NCI-H1105 treated with DMSO at 0.1 percent for 48 hours (cell line): ENCODE measurements around the gene THAP7.
A peak's percentile ranks its signal among the peaks of the same experiment; 100 is the strongest.

Experiments used
- DNase-seq: peaks from one replicate; lab custom pipeline; 2025; lab: John Stamatoyannopoulos, UW

THAP7 gene

DNA sequence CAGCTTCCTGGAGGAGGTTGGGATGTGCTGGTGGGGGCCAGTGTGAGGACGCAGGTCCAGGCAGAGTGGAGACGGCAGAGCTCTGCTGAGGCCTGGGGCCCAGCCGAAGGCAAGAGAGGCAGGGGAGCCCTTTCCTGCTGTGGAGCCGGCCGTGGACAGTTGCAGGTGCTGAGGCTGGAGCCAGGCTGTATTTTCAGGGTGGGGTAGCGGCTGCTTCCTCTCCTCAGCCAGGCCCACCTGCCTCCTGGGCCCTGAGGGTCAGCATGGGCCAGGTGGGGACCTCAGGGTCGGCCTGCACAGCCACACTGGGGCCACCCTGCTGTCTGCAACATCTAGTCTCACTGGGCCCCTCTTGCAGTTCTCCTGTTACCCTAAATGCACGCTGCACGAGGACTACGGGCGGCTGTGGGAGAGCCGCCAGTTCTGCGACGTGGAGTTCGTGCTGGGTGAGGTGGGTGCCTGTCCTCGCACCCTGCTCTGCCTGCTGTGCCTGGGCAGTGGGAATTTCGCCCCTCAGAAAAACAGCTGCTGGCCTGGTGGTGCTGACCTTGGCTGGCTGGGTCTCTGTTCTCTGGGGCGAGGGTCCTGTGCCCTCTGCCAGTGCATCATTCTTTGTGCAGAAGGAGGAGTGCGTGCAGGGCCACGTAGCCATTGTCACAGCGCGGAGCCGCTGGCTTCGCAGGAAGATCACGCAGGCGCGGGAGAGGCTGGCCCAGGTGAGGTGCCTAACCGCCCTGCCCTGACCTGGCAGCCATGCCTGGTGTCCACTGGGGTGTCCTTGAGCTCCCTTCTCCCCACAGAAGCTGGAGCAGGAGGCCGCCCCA is 8.4 kb downstream of the THAP7 start:
- DNase-seq: no peak

DNA sequence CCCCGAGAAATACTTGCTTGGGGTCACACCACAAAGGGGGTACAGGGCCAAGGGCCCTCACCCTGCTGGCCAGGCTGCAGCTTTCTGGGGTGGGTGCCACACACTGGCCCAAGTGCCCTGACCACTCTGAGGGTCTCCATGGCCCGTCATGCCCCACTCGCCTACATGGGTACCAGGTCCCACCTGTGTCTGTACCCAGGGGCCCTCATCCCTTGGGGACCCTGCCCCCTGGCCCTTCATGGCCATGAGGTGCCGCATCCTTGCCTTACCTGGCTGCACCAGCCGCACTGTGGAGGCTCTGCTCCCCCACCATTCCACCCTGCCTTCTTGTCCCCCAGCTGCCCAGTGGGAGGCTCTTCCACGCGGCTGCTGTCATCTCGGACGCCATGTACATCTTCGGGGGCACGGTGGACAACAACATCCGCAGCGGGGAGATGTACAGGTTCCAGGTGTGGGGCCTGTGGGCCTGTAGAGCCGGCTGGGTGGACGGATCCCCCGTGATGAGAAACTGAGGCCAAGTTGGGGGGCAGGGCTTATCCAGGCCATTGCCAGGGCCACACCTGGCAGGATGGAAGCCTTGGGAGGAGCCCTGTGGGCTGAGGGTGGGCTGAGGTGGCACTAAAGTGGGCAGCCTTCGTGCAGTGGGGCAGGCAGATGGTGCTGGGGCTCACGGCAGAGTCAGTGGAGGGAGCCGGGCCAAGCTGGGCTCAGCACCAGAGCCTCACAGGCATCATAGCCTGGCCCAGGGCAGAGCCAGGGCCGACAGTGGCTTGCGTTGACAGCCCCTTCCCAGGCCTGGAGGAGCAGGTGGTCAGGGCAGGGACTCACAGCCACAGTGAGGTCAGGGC is 9.2 kb downstream of the THAP7 start:
- no peak for DNase-seq

DNA sequence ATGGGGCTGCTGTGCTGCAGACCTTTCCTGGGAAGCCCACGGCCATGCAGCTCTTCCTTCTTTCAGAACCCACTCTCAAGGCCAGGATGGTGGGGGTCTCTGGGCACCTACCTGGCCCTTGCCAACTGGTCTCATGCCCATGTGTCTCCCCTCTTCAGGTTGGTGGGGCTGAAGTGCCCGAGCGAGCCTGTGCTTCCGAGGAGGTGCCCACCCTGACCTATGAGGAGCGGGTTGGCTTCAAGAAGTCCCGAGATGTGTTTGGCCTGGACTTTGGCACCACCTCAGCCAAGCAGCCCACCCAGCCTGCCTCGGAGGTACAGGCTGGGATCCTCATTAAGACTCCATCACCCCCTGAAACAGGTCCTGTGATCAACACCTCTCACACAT is 9.9 kb downstream of the THAP7 start:
- no peak for DNase-seq

DNA sequence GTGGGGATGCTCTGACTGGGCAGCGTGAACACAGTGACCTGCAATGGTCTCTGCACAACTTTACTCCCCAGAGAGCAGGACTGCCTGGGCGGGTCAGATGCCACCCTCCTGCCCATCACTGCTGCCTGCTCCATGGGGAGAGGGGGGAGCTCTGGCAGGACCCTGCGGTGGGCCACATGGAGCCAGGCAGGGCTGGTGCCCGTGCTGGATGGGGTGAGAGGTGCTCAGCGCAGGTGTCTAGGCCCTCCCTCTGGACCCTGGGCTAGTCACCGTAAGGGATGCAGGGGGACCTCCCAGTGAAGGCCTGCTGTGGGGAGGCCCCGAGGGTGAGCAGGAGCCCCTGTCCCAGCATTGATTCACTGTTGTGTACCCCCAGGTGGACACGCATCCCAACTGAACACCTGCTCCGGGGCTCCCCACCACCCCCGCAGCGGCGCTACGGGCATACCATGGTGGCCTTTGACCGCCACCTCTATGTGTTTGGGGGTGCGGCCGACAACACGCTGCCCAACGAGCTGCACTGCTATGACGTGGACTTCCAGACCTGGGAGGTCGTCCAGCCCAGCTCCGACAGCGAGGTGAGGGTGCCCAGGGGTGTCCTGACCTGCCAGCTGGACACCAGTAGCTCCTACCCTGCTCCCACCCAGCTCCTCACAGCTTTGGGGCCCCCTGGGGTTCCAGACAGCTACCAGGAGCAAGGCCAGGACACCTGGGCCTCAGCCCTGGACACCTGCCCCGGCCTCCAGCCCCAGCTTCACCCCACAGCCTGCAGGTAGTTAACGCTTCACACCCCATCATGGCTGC is 10.5 kb downstream of the THAP7 start:
- no peak for DNase-seq

DNA sequence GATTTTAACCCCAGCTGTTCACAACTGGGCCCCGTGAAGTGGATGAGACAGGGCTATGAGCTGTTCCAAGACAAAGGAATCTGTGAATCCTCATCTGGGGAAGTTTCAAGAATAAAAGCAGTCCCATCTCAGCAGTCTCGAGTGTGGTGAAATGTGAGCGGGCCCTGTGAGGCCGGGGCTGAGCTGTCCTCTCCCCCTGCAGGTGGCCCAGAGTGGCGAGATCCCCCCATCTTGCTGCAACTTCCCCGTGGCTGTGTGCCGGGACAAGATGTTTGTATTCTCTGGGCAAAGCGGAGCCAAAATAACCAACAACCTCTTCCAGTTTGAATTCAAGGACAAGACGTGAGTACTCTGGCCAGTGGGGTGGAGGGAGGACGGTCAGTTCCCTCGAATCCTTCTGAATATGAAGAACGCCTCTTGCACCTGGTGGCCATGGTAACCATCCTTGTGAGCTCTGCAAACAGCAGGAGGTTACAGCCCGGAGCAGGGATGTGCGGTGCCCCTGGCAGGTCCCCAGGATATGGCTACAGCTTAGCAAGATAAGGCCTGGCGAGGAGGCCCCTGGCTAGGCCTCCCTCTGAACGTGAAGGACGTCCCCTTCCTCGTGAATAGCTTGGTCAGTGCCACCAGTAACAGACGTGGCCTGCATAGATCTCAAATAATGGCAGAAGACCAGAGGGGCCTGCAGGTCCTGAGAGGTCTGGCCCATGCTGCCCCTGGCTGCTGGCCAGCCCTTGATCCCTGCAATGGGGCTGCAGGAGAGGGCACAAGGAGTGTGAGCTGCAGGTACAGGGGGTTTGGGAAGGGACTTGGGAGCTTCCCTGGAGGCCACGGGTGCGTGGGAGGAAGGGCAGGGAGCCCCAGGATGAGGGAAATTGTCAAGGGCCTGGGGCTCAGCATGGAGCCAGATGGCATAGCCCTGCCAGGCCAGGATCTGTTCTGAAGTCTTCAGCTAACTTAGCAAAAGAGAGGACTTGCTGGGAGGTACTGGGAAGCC is 11.4 kb downstream of the THAP7 start:
- DNase-seq: no peak

DNA sequence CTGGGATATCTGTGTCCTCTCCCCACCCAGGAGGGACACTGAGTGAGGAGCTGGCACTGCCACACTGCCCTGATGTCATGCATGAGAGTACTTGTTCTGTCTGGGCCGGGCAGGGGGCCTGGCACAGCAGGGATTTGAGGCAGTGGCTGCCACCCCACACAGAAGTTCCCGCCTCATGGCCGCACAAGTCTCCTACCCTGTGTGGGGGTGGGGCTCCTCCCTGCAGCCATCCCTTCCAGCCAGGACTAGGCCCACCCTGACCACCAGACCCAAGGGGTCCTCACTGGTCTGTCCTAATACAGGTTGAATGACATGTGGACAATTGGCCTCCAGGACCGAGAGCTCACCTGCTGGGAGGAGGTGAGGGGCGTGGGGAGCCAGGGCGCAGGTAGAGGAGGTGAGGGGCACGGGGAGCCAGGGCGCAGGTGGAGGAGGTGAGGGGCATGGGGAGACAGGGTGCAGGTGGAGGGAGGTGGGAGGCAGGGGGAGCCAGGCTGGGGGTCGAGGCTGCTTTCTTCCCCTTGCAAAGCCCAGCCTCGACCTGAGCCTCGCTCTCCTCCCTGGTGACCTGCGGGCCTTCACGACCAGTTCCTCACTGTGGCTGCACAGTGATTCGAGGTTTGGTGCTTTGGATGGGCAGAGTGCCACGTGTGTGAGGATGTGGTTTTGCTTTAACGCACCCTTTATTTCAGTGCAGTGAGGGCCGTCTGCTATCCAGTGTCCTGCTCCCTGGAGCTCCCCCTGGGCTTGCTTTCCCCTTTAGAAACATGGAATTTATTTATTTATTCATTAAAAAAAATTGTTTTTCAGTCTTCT is 12.4 kb downstream of the THAP7 start:
- no peak for DNase-seq

DNA sequence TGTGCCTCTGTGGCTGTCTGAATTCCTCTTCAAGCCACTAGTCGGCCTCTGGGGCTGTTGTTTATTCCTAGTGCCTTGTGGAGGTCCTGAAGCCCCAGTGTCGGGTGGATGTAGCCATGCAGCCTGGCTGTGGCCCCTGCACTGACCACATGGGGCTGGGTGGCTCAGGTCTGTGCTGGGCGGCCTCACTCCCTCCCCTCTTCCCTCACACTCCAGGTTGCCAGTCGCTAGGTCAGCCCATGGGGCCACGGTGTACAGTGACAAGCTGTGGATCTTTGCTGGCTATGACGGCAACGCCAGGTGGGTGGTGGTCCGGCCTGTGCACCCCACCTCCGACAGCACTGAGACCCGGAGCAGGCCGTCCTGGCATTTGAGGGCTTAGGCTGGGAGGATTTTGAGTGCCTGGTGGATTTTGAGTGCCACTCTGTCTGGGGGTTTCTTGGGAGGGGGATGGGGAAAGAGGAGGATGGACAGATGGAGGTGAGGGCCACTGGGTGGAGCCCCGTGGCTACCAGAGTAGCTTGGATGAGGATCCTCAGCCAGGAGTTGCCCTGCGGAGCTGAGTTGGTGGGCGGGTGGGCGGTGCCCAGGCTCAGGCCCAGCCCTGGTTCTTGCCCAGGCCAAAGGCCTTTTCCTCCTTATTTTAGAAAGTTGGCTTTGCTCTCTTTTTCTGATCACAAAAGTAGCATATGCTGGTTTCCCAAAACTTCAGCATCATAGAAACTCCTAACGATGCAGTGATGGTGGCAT is 13.2 kb downstream of the THAP7 start:
- no peak for DNase-seq

DNA sequence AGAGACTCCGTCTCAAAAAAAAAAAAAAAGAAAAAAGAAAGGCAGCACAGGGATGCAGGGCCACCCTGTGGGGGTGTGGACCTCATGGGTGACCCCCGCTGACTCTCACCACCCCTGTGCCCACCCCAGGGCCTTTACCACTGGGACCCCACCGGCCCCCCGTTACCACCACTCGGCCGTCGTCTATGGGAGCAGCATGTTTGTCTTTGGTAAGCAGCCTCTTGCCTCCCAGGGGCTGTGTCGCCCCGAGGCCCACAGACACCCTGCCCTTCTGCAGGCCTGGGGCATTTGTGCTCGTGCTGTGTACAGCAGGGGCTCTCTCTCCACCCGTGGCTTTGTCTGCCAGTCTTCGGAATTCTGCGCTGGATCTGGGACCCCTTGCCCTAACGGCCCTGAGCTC is 14.5 kb downstream of the THAP7 start:
- DNase-seq: no peak

DNA sequence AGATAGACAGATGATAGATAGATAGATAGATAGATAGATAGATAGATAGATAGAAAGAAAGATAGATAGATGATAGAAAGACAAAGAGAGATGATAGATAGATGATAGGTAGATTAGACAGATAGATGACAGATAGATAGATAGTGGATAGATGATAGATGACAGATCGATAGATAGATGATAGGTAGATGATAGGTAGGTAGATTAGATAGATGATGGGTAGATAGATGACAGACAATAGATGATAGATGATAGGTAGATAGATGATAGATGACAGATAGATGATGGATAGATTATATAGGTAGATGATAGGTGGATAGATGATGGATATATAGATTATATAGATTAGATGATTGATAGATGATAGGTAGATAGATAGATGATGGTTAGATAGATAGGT is 15.6 kb downstream of the THAP7 start:
- DNase-seq: no peak

DNA sequence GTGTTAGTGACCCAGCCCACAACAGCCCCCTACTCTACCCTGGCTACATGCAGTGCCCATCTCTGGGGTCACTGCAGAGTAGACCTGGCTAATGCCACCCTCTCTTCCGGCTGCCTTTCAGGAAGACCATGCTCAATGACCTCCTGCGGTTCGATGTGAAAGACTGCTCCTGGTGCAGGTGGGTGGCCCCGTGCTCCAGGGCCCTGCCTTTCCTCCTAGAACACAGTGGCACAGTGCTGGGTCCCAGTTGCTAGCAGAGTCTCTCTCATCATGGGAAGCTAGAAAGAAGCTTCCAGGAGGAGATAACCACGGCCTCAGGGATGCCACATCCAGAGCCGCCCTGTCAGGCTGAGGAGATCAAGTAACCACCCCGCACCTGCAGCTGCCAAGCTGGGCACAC is 16.2 kb downstream of the THAP7 start:
- no peak for DNase-seq

DNA sequence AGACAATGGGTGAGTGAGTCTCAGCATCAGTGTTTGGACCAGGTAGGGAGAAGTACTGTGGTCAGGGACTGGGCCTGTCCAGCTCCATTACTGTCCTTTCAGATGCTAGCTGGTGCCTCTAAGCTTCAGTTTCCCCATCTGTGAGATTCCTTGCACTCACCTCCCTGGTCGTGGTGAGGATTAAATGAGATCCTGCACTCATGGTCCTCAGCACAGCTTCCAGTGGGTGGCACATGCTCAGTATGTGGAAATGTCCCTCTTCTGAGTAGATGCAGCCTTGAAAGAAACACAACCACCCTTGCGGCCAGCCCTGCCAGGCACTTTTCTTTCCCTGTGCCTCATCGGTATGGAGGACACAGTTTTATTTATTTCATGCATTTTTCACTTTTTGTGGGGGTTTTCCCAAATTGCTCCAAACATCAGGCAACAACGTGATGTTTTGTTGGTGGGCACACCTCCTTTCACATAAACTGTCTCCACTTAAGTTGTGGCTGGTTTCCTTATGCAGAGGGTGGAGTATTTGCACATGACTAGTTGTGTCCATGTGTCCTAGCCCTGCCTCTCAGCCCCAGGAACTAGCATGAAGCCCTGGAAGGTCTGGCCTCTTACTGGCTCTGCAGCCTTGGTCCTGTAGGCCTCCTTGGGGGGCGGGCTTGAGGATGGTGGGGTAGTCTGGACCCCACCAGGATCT is 18.7 kb downstream of the THAP7 start:
- no peak for DNase-seq

DNA sequence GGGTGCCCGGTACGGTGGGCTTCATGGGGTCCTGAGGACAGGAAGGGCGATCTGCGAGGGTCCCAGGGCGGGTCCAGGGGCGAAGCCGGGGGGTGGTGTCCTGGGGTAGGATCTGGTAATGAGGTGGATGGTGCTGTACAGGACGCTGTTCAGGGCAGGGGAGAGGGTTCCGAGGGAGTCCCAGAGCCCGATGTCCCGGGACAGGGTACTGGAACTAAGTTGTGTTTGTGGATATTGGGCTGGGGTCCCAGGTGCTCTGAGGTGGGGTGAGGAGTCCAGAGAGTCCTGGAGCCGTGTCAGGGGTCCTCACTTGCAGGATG is 19.4 kb downstream of the THAP7 start:
- no peak for DNase-seq

DNA sequence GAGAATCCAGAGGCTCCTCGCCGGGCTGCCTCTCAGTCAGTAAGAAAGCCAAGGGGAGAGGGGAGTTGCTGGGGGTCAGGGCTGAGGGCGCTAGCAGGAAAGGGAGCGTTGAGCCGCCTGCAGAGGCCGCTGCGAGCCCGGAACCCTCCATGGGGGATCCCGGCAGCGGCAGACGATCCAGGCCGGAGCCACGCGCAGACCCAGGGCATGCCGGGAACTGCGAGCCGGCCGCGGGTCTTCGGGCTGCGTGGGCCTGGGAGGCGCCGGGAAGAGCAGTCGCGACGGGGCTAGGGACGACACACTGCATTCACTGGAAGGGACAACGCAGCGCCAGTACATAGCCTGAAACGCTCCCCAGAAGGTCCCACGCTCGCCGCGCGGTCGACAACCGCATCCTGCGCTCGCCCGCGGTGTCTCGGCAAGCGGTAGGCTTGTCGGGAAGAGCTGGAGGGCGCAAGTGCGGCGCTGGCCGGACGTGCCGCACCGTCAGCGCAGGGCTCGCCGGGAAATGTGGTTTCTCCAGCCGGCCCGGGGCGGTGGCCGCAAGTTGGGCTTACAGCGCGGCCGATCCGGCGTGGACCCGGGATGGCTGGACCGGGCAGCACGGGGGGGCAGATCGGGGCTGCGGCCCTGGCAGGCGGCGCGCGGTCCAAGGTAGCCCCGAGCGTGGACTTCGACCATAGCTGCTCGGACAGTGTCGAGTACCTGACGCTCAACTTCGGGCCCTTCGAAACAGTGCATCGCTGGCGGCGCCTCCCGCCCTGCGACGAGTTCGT is 19.9 kb downstream of the THAP7 start, which contains the start of gene LZTR1:
Gene LZTR1 (plus strand): TSS at position 511 of the 776 bp plus-strand sequence. CDS start 75 bp downstream, at position 586.
- peak; percentile 54 for DNase-seq

DNA sequence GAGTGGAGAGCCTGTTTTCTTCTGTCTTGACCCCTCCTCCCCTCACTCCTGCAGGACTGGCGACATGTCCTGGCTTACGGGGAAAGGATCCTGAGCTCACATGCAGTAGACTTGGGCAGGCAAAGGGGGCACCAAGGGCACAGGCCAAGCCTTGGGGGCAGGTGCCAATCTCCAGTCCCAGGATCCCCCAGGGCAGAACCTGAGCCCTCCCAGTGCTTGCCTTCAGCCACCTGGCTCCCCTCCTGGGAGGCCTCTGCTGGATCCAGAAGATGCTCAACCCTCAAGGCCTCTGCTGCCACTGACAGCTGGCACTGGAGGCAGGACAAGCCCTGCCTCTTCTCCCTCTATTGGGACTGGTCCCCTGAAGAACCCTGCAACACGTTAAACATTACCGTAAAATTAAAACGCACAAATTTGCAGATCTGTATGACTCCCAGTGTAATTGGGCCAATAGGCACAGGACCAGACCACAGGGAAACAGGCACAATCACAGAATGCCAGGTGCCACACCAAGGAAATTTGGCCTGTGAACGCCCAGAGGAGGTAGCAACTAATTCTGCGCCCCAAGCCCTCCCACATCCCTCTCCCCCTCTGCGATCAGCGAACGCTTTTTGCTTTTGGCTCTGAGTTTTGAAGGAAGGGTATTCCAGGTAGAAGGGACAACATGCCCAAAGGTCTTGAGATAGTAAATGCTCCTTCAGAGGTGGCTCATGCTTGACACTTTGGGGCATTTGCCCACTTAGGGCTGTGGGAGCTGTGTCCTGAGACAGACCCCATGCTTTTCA is 20.8 kb downstream of the THAP7 start:
- DNase-seq: no peak

DNA sequence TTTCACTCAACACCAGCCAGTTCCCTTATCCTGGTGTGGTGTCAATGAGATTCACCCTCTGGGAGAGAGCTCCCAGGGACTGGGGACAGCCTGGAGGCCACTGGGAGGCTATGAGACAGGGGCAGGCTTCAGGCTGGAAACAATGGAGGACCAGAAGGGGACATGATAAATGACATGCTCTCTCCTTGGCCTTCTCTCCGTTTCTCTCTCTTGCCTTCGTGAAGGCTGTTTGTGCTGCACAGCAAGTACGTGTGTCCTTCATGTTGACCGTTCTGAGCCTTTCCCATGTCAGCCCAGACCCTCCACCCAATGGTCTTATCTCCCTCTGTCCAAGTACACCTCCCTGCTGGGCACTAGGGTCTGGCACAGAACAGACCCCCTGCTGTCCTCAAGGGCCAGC is 21.4 kb downstream of the THAP7 start:
- DNase-seq: no peak

DNA sequence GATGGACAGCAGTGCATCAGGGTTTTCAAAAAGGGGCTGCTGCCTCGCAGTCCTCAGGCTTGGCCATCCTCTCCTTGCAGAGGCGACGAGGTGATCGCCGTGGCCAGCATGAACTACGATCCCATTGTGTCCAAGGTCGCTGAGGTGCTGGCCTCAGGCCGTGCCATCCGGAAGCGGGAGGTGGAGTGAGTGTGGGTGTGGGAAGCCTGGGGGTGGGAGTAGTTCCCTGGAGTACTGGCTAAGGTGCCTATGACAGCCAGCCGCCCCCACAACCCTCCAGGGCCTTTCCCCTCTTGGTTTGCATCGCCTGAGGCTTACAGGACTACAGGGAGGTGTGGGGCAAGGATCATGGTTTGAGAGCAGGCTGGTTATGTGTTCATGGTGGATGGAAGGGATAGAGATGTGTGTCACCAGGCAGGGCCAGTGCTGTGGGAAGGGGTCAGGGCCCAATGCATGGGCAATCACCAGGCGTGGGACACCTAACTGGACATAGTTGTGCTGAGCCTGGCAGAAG is 21.9 kb downstream of the THAP7 start:
- DNase-seq: no peak

DNA sequence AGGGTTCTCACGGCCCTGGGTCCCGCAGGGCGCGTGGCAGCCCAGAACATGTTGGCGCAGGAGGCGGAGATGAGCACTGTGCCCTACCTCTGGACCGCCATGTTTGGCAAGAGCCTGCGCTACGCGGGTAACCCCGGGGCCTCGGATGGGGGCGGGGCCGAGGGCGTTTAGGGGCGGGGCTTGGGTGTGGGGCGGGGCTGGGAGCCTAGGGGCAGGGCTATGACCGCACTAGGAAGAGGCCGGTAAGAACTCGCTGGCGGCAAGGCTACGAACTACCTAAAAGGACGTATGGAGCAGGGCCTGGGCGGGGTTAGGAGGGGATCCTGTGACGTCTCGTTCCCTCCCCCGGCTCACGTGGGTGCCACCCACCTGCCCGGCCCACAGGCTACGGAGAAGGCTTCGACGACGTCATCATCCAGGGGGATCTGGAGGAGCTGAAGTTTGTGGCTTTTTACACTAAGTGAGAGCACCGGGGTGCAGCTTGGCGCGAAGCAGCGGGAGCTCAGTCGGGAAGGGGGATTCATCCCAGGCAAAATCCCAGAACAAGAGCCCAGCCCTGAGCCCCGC is 22.6 kb downstream of the THAP7 start:
- DNase-seq: no peak
